HFFc6 (cell line): ENCODE results near the gene ACTRT2. TPM values are rescaled to one million over a fixed set of nuclear protein-coding genes. Genes with fewer than 3 reads are reported as not detected.

ENCODE experiments used
- DNase-seq: peaks from one replicate; pipeline ENCODE4 v3.0.0-alpha.2; 2018
- H3K27ac Mint-ChIP-seq: 2 replicates; pipeline ENCODE4 v1.8.0; 2020; ENCODE audit warnings: mild to moderate bottlenecking, mixed read lengths
- H3K27me3 Mint-ChIP-seq: 2 replicates; pipeline ENCODE4 v1.8.0; 2021; ENCODE audit warnings: mild to moderate bottlenecking, moderate library complexity, mixed read lengths; ENCODE audit not compliant: insufficient read depth
- H3K36me3 Mint-ChIP-seq: 2 replicates; pipeline ENCODE4 v1.8.0; 2021; ENCODE audit warnings: low read depth, mixed read lengths
- H3K4me1 Mint-ChIP-seq: 2 replicates; pipeline ENCODE4 v1.8.0; 2020; ENCODE audit warnings: low read depth, mixed read lengths
- H3K4me3 Mint-ChIP-seq: 2 replicates; pipeline ENCODE4 v1.8.0; 2020; ENCODE audit warnings: mild to moderate bottlenecking, moderate library complexity, mixed read lengths
- H3K9me3 Mint-ChIP-seq: 2 replicates; pipeline ENCODE4 v1.8.0; 2020; ENCODE audit warnings: mild to moderate bottlenecking, mixed read lengths
- CTCF ChIP-seq: fragments of 200-600 bp; sonication (generic); IDR thresholded peaks from 2 replicates; pipeline ENCODE4 v1.5.0; 2021; ENCODE audit warnings: antibody characterized with exemption, mild to moderate bottlenecking
- total RNA-seq, 6 experiments: library from RNA; stranded (reverse); fragmentation: NEBNext Ultra II Directional; extraction: Animal tissue kit (Norgen Biotek cat#: 25700); gene quantifications; 2 replicates in 1 of 6; 3 replicates in 5 of 6; pipeline ENCODE4 v1.2.3, GENCODE V29; 2021

Gene ACTRT2
- total RNA-seq, 6 experiments from 2014 or later: not detected

DNA sequence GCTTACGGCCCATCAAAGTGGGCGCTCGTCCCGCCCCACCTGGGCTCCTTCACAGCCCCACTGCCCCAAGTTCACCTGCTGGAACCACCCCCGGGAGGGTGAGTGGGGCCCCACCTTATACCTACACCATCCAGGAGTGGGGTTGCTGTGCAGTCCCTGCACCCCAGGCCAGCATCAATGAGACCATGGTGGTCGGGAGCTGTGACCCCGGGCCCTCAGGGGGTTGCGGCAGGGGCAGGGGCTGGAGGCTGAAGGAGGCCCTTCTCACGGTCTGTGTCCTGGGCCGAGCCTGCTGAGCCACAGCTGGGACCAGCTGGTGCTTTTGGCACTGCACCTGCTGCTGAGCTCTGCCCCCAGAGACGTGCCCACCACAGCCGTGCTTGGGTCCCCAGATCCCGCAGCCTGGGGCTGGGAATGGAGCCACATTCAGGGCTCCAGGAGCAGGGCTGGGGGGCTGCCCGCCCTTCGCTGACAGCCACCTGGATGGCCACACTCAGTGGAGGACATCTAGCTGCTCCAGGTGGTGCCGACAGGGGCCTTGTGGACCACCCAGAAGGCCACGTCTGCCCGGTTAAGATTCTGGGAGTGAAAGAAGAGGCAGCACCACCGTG is 17.4 kb downstream of the ACTRT2 start:
- Mint-ChIP-seq H3K4me3 (no peak overlapping the region), H3K36me3 (0 out of 2 replicates have a peak, but pooled peaks cover 1% of the 10 kb centered on the region), H3K9me3 (peaks cover 23% of the 10 kb centered on the region), H3K27ac (no peak overlapping the region), H3K4me1 (no peaks in the 10 kb centered on the region), H3K27me3 (peaks cover 3% of the 10 kb centered on the region; the same call in 1 of the 2 replicates)
- no peak for TF ChIP-seq CTCF
- DNase-seq: no peak

DNA sequence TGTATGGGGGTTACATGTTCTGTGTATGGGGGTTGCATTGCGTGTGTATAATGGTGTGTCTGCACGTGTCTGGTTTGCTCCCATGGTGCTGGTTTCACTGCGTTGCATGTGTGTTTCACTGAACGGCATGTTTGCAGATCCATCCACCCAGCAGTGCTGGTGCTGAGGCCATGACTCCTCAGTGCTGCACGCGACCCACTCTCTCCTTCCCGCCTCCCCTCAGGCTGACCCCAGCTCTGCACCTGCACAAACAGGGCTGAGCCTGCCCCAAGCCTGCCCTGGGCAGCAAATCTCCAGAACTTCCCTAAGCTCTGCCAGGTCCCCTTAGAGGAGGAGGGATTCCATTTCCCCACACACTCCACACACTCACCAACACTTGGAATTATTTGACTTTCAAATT is 18.7 kb downstream of the ACTRT2 start:
- Mint-ChIP-seq H3K27ac (no peak overlapping the region), H3K27me3 (no peaks in the 10 kb centered on the region; the same call in 1 of the 2 replicates), H3K4me1 (no peaks in the 10 kb centered on the region), H3K9me3 (peaks cover 20% of the 10 kb centered on the region; the same call in 1 of the 2 replicates), H3K36me3 (no peaks in the 10 kb centered on the region), H3K4me3 (no peak overlapping the region)
- DNase-seq: no peak
- no peak for TF ChIP-seq CTCF

- no peak for DNase-seq
- H3K9me3 Mint-ChIP-seq: peaks cover 12% of the 10 kb centered on the region; the same call in 1 of the 2 replicates
- TF ChIP-seq CTCF: no peak
- H3K36me3 Mint-ChIP-seq: no peaks in the 10 kb centered on the region
- H3K4me3 Mint-ChIP-seq: no peak overlapping the region
- H3K27ac Mint-ChIP-seq: no peak overlapping the region
- no peaks in the 10 kb centered on the region for H3K4me1 Mint-ChIP-seq
- no peaks in the 10 kb centered on the region for H3K27me3 Mint-ChIP-seq
These were observed 21.2 kb downstream of the ACTRT2 start for GRCh38 chr1:3042481-3042880.

- H3K27ac Mint-ChIP-seq: no peak overlapping the region
- no peaks in the 10 kb centered on the region for H3K4me1 Mint-ChIP-seq
- H3K4me3 Mint-ChIP-seq: no peak overlapping the region
- H3K27me3 Mint-ChIP-seq: no peaks in the 10 kb centered on the region
- peaks cover 6% of the 10 kb centered on the region for H3K36me3 Mint-ChIP-seq
- peaks cover 10% of the 10 kb centered on the region for H3K9me3 Mint-ChIP-seq
- DNase-seq: no peak
- no peak for TF ChIP-seq CTCF
These were observed 27.9 kb downstream of the ACTRT2 start for GRCh38 chr1:3049164-3049563.

GRCh38 chr1:3049905-3050304 is 28.6 kb downstream of the ACTRT2 start:
- Mint-ChIP-seq H3K4me3 (no peak overlapping the region), H3K9me3 (peaks cover 10% of the 10 kb centered on the region), H3K36me3 (peaks cover 6% of the 10 kb centered on the region), H3K4me1 (no peaks in the 10 kb centered on the region), H3K27me3 (no peaks in the 10 kb centered on the region), H3K27ac (no peak overlapping the region)
- no peak for TF ChIP-seq CTCF
- DNase-seq: no peak
